ENCODE results near the gene NAV3.

DNA sequence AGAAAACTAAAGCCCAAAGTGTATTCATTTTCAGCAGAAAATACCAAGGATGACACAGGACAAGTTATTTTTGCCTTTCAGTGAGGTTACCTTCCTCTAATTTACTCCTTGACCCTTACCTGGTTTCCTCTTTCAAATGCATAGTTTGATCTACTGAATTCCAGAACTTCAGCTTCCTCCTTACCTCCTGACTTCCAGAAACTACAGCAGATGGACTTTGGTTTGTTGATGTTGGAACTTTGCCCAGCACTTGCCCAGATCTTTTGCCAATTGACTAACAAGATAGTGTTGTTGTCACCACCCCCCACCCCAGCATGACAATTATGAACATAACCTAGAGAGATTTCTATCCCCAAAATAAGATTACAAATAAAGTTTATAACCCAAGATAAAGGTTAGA is 63.2 kb downstream of the NAV3 start:
- TF ChIP-seq, protein P1, sequence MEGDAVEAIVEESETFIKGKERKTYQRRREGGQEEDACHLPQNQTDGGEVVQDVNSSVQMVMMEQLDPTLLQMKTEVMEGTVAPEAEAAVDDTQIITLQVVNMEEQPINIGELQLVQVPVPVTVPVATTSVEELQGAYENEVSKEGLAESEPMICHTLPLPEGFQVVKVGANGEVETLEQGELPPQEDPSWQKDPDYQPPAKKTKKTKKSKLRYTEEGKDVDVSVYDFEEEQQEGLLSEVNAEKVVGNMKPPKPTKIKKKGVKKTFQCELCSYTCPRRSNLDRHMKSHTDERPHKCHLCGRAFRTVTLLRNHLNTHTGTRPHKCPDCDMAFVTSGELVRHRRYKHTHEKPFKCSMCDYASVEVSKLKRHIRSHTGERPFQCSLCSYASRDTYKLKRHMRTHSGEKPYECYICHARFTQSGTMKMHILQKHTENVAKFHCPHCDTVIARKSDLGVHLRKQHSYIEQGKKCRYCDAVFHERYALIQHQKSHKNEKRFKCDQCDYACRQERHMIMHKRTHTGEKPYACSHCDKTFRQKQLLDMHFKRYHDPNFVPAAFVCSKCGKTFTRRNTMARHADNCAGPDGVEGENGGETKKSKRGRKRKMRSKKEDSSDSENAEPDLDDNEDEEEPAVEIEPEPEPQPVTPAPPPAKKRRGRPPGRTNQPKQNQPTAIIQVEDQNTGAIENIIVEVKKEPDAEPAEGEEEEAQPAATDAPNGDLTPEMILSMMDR (IDR thresholded peaks at IDR 0.05), result peak in 1 of 7 experiments; percentile 2
- no peak for TF ChIP-seq POLR2A (IDR thresholded peaks at IDR 0.05)

All from body of pancreas (tissue), 4 donors.